ENCODE measurements around the gene HEMGN.
A peak's percentile ranks its signal among the peaks of the same experiment; 100 is the strongest.

Gene HEMGN

GRCh38 chr9:97972753-97973152 lies 34.8 kb upstream of the HEMGN start:
- no peak overlapping the region for H3K27ac ChIP-seq
- TF ChIP-seq CTCF (conservative IDR thresholded peaks at IDR 0.05): no peak

DNA sequence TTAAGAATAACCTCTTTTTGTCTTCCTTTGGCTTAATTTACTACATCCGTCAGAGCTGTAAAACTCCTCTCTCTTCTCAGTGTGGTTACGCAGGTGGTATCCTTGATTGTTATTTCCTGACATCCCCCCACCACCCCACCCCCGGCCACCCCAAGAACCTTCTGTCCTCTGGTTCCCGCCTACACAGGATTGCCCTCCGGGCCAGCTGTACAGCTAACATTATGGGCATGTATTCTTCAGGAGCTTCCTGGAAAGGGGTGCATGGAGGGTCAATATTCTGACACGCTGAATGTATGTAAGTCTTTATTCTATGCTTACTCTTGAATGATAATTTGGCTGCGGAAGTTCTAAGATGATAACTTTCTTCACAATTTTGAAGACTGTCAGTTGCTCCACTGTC lies 32.2 kb upstream of the HEMGN start:
- TF ChIP-seq CTCF (conservative IDR thresholded peaks at IDR 0.05): no peak

GRCh38 chr9:97969014-97969413 lies 31.0 kb upstream of the HEMGN start:
- H3K27ac ChIP-seq: peak overlapping the region; percentile 75
- TF ChIP-seq CTCF (conservative IDR thresholded peaks at IDR 0.05): no peak

More for the DNA sequence above, 32.2 kb upstream of the HEMGN start:
- peak overlapping the region; percentile 75 for H3K27ac ChIP-seq

GRCh38 chr9:97966493-97966892 lies 28.5 kb upstream of the HEMGN start:
- no peak for TF ChIP-seq CTCF (conservative IDR thresholded peaks at IDR 0.05)
- H3K27ac ChIP-seq: no peak overlapping the region

DNA sequence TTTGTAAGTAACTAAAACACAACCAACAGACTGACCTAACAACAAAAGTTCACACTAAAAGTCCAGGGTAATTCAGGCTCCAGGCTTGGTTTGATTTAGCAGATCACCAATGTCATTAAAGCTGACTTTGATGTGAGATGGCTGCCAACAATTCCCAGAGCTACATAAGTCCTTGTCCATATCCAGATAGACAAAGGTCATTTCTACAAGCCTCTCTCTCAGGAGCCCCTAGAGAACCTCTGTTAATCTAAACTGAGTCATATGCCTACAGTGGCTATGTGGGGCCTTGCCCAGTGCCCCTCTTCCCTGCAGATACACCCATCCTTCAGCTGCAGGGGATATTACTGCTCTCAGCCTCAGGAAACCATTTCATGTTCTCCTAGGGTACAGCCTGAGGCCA lies 26.9 kb upstream of the HEMGN start:
- TF ChIP-seq CTCF (conservative IDR thresholded peaks at IDR 0.05): no peak
- no peak overlapping the region for H3K27ac ChIP-seq

- TF ChIP-seq CTCF (conservative IDR thresholded peaks at IDR 0.05): no peak
- no peak overlapping the region for H3K27ac ChIP-seq
These were observed 25.3 kb upstream of the HEMGN start for GRCh38 chr9:97963232-97963631.

DNA sequence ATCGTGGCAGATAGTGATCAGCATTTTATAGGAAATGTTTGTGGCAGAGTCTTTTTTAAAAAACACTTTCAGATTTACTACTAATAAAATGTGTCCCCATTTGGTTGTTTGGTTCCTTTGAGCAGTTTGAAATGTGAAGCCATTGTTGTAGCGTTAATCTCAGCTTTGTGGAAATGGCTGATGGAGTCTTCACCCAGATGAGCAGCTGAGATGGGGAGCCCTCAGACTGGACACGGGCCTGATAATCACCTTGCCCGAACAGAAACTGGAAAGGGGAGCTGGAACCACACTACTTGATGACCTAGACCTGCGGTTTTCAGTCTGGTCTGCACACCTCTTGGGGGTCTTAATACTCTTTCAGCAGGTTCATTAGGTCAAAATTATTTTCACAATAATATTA lies 24.6 kb upstream of the HEMGN start:
- no peak for TF ChIP-seq CTCF (conservative IDR thresholded peaks at IDR 0.05)
- H3K27ac ChIP-seq: no peak overlapping the region

GRCh38 chr9:97962136-97962535 lies 24.2 kb upstream of the HEMGN start:
- no peak for TF ChIP-seq CTCF (conservative IDR thresholded peaks at IDR 0.05)
- H3K27ac ChIP-seq: no peak overlapping the region
